ENCODE results near the gene EFEMP2. TPM values are rescaled to one million over a fixed set of nuclear protein-coding genes. Genes with fewer than 3 reads are reported as not detected.

The EFEMP2 gene
- total and polyA plus RNA-seq, 10 of the 15 experiments (the other 5 are each of a cell fraction or from before 2014, with no cell fraction given): 0.24 to 13.2 (median 1.3) TPM; not detected in 1

- ChIA-PET RAD21 (ENCODE audit: unreplicated experiment) (interaction anchor here (1.4 to 8.0 kb wide), 13 partner anchors 10 to 180 kb away, joined by 4 to 76 read pairs (median 9); partner anchors contain the start of genes CFL1, FOSL1, KAT5 and MUS81), CTCF (interaction anchor here (0.6 to 11.0 kb wide), 24 partner anchors 8 to 244 kb away, joined by 3 to 167 read pairs (median 4); partner anchors contain the start of genes BANF1, CFL1, EIF1AD and FOSL1), SMC1A (ENCODE audit: uncharacterized antibody, unreplicated experiment) (interaction anchor here (1.3 to 6.7 kb wide), 9 partner anchors 9 to 276 kb away, joined by 3 to 52 read pairs (median 19); partner anchors contain the start of genes CFL1, FOSL1, MUS81 and PCNX3), POLR2A (interaction anchor here (0.6 to 7.4 kb wide), 26 partner anchors 6 to 278 kb away, joined by 3 to 155 read pairs (median 4); partner anchors contain the start of genes BANF1, CFL1, EIF1AD and FOSL1)
- Histone ChIP-seq H4K20me1 (ENCODE audit: control insufficient read depth, insufficient read depth) (no peaks in the 10 kb centered on the region), H3K27ac (ENCODE audit: control insufficient read depth, insufficient read depth) (peak overlapping the region; percentile 90), H3K4me2 (ENCODE audit: control insufficient read depth, insufficient read depth) (peak overlapping the region; percentile 99), H3K9me3 (replicated peaks; ENCODE audit: control insufficient read depth, insufficient read depth, low read length) (no peaks in the 10 kb centered on the region), H3K4me3 (peak overlapping the region; percentile 98), H3K36me3 (ENCODE audit: control insufficient read depth in 2 of 2, insufficient read depth in 2 of 2, low read length in 1 of 2) (peaks cover 0 to under 1% of the 10 kb centered on the region in 2 experiments; a peak in 1 of 4 replicates), H3K79me2 (ENCODE audit: control insufficient read depth, insufficient read depth, low read length) (peaks cover 54% of the 10 kb centered on the region), H2AFZ (ENCODE audit: control insufficient read depth, low read depth, low read length) (no peak overlapping the region), H3K27me3 (replicated peaks in 1 of 2; ENCODE audit: control insufficient read depth in 2 of 2, insufficient read depth in 2 of 2, low read length in 1 of 2) (no peaks in the 10 kb centered on the region), H3K9ac (ENCODE audit: control insufficient read depth, insufficient read depth, low read length) (peak overlapping the region; percentile 94), H3K4me1 (ENCODE audit: control insufficient read depth, insufficient read depth, low read length) (peaks cover 29% of the 10 kb centered on the region)
- FAIRE-seq (no peak), ATAC-seq (peak; percentile 12), DNase-seq (ENCODE audit: low read depth, low spot score) (no peak)
- BruUV-seq (replicated peaks): TSS peak; percentile 82
- WGBS (ENCODE audit: insufficient coverage, insufficient replicate concordance, low lambda C conversion rate, missing lambda C conversion rate): 2% methylated on average over 56 of the region's 57 CpGs
- in situ Hi-C loops (cut with MboI) (no loop called here), intact Hi-C loops (cut with micrococcal nuclease; ENCODE audit: unreplicated experiment) (loop anchor here (5.0 to 10.0 kb wide), 2 partner anchors 36 to 243 kb away; no protein-coding TSS in a partner anchor)
- no peak for TF ChIP-seq CUX1 (IDR thresholded peaks at IDR 0.05; ENCODE audit: insufficient replicate concordance, low read depth, low read length)
- TF ChIP-seq FOXK2 (IDR thresholded peaks at IDR 0.05): no peak
- TF ChIP-seq ZNF274 (IDR thresholded peaks at IDR 0.05; ENCODE audit: insufficient read depth, insufficient read length): no peak
- TF ChIP-seq GATAD2B (conservative IDR thresholded peaks at IDR 0.05; ENCODE audit: low read depth): no peak
- TF ChIP-seq NR2C2 (IDR thresholded peaks at IDR 0.05; ENCODE audit: borderline replicate concordance, control insufficient read depth, insufficient read length, low read depth): no peak
- TF ChIP-seq E2F4 (IDR thresholded peaks at IDR 0.05; ENCODE audit: low read depth, low read length): no peak
- peak; percentile 59 for TF ChIP-seq ZNF24 (IDR thresholded peaks at IDR 0.05)
- TF ChIP-seq CBX3 (IDR thresholded peaks at IDR 0.05; ENCODE audit: borderline replicate concordance, low read depth): no peak
- TF ChIP-seq ZNF622 (IDR thresholded peaks at IDR 0.05): no peak
- no peak for TF ChIP-seq ZZZ3 (IDR thresholded peaks at IDR 0.05; ENCODE audit: control insufficient read depth, insufficient read length, low read depth)
- no peak for TF ChIP-seq TCF7 (IDR thresholded peaks at IDR 0.05; ENCODE audit: borderline replicate concordance)
- TF ChIP-seq ATF3 (IDR thresholded peaks at IDR 0.05; ENCODE audit: borderline replicate concordance, extremely low read depth, low read depth, low read length): no peak
- peak; percentile 13 for TF ChIP-seq MYC (IDR thresholded peaks at IDR 0.05; ENCODE audit: insufficient read depth, insufficient read length, insufficient replicate concordance, low read length, severe bottlenecking)
- peak; percentile 40; the same call in 1 of the 2 replicates for TF ChIP-seq POLR2A (IDR thresholded peaks at IDR 0.05; ENCODE audit: low read depth, low read length)
- TF ChIP-seq IRF4 (IDR thresholded peaks at IDR 0.05; ENCODE audit: low read depth, low read length): 0 out of 2 replicates have a peak, but pooled peaks have one; percentile 15
- no peak for TF ChIP-seq EZH2 (IDR thresholded peaks at IDR 0.05; ENCODE audit: borderline replicate concordance, control insufficient read depth, low read depth, low read length)
These were observed 18.9 kb upstream of the EFEMP2 start for GRCh38 chr11:65891219-65892136.

Data from GM12878 (cell line).